ENCODE data around the gene CDKN3. TPM values are rescaled to one million over a fixed set of nuclear protein-coding genes. Genes with fewer than 3 reads are reported as not detected.
A peak's percentile ranks its signal among the peaks of the same experiment; 100 is the strongest.
"Not testable (repeated sequence)": the region's sequence is repeated elsewhere in the genome, so short reads cannot be mapped to it uniquely, and the experiment has no call there.

Gene CDKN3
- total RNA-seq, 6 experiments from 2014 or later, result 33.3 to 106 (median 91.8) TPM

DNA sequence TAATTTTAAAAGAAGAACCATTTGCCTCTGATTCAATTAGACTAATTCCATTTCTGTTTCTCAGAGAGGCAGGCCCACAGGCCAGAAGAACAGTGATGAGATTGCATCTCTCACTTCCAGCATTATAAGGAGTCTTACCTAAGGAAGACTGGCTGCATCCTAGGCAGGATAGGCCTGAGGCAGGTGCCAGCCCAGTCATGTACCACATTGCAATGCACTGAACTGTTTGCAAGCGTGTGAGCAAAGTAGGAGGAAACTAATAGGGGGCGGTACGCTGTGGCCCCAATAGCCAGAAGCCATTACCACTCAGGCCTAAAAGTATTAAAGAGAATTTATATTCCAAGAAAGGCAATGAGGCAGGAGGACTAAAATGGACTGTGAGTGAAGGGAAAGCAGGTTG is 56.4 kb downstream of the CDKN3 start:
- TF ChIP-seq, protein P1, sequence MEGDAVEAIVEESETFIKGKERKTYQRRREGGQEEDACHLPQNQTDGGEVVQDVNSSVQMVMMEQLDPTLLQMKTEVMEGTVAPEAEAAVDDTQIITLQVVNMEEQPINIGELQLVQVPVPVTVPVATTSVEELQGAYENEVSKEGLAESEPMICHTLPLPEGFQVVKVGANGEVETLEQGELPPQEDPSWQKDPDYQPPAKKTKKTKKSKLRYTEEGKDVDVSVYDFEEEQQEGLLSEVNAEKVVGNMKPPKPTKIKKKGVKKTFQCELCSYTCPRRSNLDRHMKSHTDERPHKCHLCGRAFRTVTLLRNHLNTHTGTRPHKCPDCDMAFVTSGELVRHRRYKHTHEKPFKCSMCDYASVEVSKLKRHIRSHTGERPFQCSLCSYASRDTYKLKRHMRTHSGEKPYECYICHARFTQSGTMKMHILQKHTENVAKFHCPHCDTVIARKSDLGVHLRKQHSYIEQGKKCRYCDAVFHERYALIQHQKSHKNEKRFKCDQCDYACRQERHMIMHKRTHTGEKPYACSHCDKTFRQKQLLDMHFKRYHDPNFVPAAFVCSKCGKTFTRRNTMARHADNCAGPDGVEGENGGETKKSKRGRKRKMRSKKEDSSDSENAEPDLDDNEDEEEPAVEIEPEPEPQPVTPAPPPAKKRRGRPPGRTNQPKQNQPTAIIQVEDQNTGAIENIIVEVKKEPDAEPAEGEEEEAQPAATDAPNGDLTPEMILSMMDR (IDR thresholded peaks at IDR 0.05), result no peak
- peaks cover under 1% of the 10 kb centered on the region for H3K9me3 Mint-ChIP-seq
- 0 out of 2 replicates have a peak, but pooled peaks cover 1% of the 10 kb centered on the region for H3K36me3 Mint-ChIP-seq (ENCODE audit: low read depth)
- no peak for DNase-seq
- H3K27ac Mint-ChIP-seq, result no peak overlapping the region
- H3K4me3 Mint-ChIP-seq, result no peak overlapping the region
- H3K27me3 Mint-ChIP-seq (ENCODE audit: insufficient read depth), result no peaks in the 10 kb centered on the region; the same call in 1 of the 2 replicates
- peaks cover 44% of the 10 kb centered on the region for H3K4me1 Mint-ChIP-seq (ENCODE audit: low read depth)

DNA sequence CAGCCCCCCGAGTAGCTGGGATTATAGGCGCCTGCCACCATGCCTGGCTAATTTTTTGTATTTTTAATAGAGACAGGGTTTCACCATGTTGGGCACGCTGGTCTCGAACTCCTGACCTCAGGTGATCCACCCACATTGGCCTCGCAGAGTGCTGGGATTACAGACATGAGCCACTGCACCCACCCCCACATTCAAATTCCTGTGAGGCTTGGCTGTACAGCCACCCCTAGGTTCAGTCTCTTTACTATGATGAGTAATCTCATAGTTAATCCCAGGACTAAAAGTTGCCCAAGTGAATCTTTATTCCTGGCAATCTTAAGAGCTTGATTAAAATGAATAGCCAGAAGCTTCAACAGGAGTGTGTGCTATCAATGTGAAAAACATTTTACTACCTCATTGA is 57.2 kb downstream of the CDKN3 start:
- not testable (repeated sequence) for H3K36me3 Mint-ChIP-seq (ENCODE audit: low read depth); H3K27ac Mint-ChIP-seq; H3K4me3 Mint-ChIP-seq; H3K9me3 Mint-ChIP-seq; H3K27me3 Mint-ChIP-seq (ENCODE audit: insufficient read depth)
- peak; percentile 32 for DNase-seq
- H3K4me1 Mint-ChIP-seq (ENCODE audit: low read depth), result peaks cover 36% of the 10 kb centered on the region

DNA sequence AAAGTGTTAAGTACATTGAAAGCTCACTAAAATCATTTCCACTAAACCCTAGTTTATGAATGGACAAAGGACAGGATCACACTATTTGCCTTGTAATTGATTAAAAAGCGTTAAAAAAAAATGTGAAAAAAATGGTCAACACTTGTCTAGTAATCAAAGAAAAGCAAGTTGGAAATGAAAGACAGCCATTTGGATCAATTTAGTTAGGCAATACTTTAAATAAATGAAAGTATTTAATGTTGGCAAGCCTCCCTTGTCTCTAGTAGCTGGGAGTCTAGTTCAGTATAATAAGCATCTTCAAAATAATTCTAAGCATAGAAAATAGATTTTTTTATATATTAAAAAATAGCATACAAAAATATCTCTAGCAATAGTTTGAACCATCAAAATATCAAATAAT is 58.6 kb downstream of the CDKN3 start:
- Mint-ChIP-seq H3K9me3 (peaks cover 15% of the 10 kb centered on the region), H3K4me1 (ENCODE audit: low read depth) (peaks cover 23% of the 10 kb centered on the region), H3K4me3 (no peak overlapping the region), H3K36me3 (ENCODE audit: low read depth) (0 out of 2 replicates have a peak, but pooled peaks cover 9% of the 10 kb centered on the region), H3K27ac (no peak overlapping the region), H3K27me3 (ENCODE audit: insufficient read depth) (no peaks in the 10 kb centered on the region; the same call in 1 of the 2 replicates)
- no peak for DNase-seq
- TF ChIP-seq, protein P1 (IDR thresholded peaks at IDR 0.05), result no peak

DNA sequence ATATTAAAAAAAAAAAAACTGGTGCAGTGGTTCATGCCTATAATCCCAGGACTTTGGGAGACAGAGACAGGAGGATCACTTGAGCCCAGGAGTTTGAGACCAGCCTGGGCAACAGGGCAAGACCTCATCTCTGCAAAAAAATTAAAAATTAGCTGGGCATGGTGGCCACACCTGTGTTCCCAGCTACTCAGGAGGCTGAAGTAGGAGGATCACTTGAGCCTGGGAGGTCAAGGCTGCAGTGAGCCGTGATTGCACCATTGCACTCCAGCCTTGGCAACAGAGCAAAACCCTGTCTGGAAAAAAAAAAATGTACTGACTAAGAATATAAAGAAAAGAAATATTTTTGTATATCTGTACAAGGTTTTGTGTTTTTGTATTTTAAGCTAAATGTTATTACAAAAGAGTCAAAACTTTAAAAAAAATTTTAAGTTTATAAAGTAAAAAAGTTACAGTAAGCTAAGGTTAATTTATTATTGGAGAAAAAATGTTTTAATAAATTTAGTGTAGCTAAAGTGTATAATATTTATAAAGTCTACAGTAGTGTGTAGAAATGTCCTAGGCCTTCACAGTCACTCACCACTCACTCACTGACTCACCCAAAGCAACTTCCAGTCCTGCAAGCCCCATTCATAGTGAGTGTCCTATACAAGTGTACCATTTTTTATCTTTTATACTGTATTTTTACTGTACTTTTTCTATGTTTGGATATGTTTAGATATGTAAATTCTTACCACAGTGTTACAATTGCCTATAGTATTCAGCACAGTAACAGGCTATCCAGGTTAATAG is 60.2 kb downstream of the CDKN3 start:
- not testable (repeated sequence) for H3K36me3 Mint-ChIP-seq (ENCODE audit: low read depth); H3K4me3 Mint-ChIP-seq; H3K27me3 Mint-ChIP-seq (ENCODE audit: insufficient read depth); H3K27ac Mint-ChIP-seq
- H3K9me3 Mint-ChIP-seq, result peaks cover 15% of the 10 kb centered on the region
- H3K4me1 Mint-ChIP-seq (ENCODE audit: low read depth), result peaks cover 15% of the 10 kb centered on the region
- peak; percentile 15 for DNase-seq

DNA sequence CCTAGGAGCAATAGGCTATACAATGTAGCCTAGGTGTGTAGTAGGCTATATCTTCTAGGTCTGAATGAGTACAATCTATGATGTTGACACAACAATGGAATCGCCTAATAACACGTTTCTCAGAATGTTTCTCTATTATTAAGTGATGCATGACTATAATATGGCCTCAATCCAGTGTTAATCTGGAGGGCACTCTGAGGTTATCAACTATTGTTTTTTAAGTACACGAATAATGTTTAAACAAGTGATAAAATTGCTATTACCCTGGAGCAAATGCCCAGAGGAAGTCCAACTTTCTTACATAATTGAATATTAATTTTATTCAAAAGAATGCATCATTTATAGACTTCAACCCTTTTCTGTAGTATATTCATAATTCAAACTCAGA is 60.8 kb downstream of the CDKN3 start:
- Mint-ChIP-seq H3K4me1 (ENCODE audit: low read depth) (peaks cover 18% of the 10 kb centered on the region), H3K36me3 (ENCODE audit: low read depth) (0 out of 2 replicates have a peak, but pooled peaks cover 9% of the 10 kb centered on the region)

DNA sequence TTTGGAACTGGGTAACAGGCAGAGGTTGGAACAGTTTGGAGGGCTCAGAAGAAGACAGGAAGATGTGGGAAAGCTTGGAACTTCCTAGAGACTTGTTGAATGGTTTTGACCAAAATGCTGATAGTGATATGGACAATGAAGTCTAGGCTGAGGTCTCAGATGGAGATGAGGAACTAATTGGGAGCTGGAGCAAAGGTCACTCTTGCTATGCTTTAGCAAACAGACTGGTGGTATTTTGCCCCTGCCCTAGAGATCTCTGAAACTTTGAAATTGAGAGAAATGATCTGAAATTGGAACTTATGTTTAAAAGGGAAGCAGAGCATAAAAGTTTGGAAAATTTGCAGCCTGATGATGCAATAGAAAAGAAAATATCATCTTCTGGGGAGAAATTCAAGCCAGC is 61.7 kb downstream of the CDKN3 start:
- Mint-ChIP-seq H3K4me1 (ENCODE audit: low read depth) (peaks cover 14% of the 10 kb centered on the region), H3K9me3 (peaks cover 15% of the 10 kb centered on the region)
- not testable (repeated sequence) for H3K4me3 Mint-ChIP-seq; H3K27me3 Mint-ChIP-seq (ENCODE audit: insufficient read depth); H3K36me3 Mint-ChIP-seq (ENCODE audit: low read depth); H3K27ac Mint-ChIP-seq; DNase-seq

More for the DNA sequence above, 60.8 kb downstream of the CDKN3 start:
- DNase-seq, result no peak
- Mint-ChIP-seq H3K4me3 (no peak overlapping the region), H3K9me3 (peaks cover 15% of the 10 kb centered on the region), H3K27me3 (ENCODE audit: insufficient read depth) (no peaks in the 10 kb centered on the region), H3K27ac (no peak overlapping the region)
- TF ChIP-seq, protein P1 (IDR thresholded peaks at IDR 0.05), result no peak

DNA sequence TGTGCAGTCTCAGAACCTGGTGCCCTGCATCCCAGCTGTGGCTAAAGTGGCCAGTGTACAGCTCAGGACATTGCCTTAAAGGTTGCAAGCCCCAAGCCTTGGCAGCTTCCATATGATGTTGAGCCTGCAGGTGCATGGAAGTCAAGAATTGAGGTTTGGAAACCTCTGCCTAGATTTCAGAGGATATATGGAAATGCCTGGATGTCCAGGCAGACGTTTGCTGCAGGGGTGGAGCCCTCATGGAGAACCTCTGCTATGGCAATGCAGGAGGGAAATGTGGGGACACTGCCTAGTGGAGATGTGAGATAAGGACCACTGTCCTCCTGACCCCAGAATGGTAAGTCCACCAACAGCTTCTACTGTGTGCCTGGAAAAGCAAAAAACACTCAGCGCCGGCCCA is 62.3 kb downstream of the CDKN3 start:
- no peaks in the 10 kb centered on the region for H3K27me3 Mint-ChIP-seq (ENCODE audit: insufficient read depth)
- no peak overlapping the region for H3K4me3 Mint-ChIP-seq
- H3K27ac Mint-ChIP-seq, result no peak overlapping the region
- no peak for DNase-seq
- peaks cover 15% of the 10 kb centered on the region for H3K9me3 Mint-ChIP-seq
- 0 out of 2 replicates have a peak, but pooled peaks cover 9% of the 10 kb centered on the region for H3K36me3 Mint-ChIP-seq (ENCODE audit: low read depth)
- H3K4me1 Mint-ChIP-seq (ENCODE audit: low read depth), result peaks cover 8% of the 10 kb centered on the region
- TF ChIP-seq, protein P1 (IDR thresholded peaks at IDR 0.05), result no peak

Data from HFFc6 (cell line).